GM12878 (cell line): ENCODE results near the gene MAML2. TPM values are rescaled to one million over a fixed set of nuclear protein-coding genes. Genes with fewer than 3 reads are reported as not detected.

Experiments
- ATAC-seq: fragments of 200-7000 bp; cut with Tn5 transposase; 3 replicates; pipeline ENCODE4 v1.9.1; 2020; ENCODE audit warnings: mild to moderate bottlenecking, moderate library complexity
- BruUV-seq: library from RNA; stranded (reverse); fragments of 400-500 nt; replicated peaks from 2 replicates; lab custom pipeline; 2021; lab: Mats Ljungman, UMichigan
- CTCF ChIA-PET: fragments of 300-600 bp; sonication (Branson Sonifier 250); formaldehyde crosslinking; extraction: SDS; loops from one replicate; lab custom pipeline; 2021; ENCODE audit warnings: inconsistent platforms; lab: Yijun Ruan, JAX
- POLR2A ChIA-PET: fragments of 350-600 bp; formaldehyde crosslinking; extraction: SDS; loops from one replicate; lab custom pipeline; 2021; ENCODE audit warnings: inconsistent platforms; lab: Charles Lee
- RAD21 ChIA-PET: fragments of 300-600 bp; sonication (Branson Sonifier 250); formaldehyde crosslinking; loops from one replicate; lab custom pipeline; 2023; ENCODE audit warnings: antibody characterized with exemption; ENCODE audit not compliant: unreplicated experiment; lab: Charles Lee
- SMC1A ChIA-PET: fragments of 300-600 bp; sonication (Branson Sonifier 250); formaldehyde crosslinking; loops from one replicate; lab custom pipeline; 2023; ENCODE audit not compliant: unreplicated experiment, uncharacterized antibody; lab: Charles Lee
- DNase-seq: peaks from one replicate; pipeline ENCODE4 v3.0.0-alpha.2; 2011; ENCODE audit warnings: low read depth, low spot score
- FAIRE-seq: peaks from 3 replicates; lab custom pipeline; 2011; peaks lifted over from hg19 to GRCh38; lab: Jason Lieb, UNC
- H2AFZ ChIP-seq: 2 replicates; pipeline ENCODE4 v1.6.0; 2011; ENCODE audit warnings: low read depth, low read length, control low read depth; ENCODE audit not compliant: control insufficient read depth
- H3K27ac ChIP-seq: 2 replicates; pipeline ENCODE4 v1.5.1; 2011; ENCODE audit warnings: control low read depth; ENCODE audit not compliant: control insufficient read depth, insufficient read depth
- H3K27me3 ChIP-seq, 2 experiments: replicated peaks in 1 of 2; 2 replicates each; pipeline versions ENCODE4 v1.6.0 to v1.6.1; 2011; ENCODE audit warnings: low read length in 1 of 2; ENCODE audit not compliant: control insufficient read depth in 2 of 2, insufficient read depth in 2 of 2
- H3K36me3 ChIP-seq, 2 experiments: 2 replicates each; pipeline ENCODE4 v1.5.1; 2011; ENCODE audit warnings: low read length in 1 of 2; ENCODE audit not compliant: control insufficient read depth in 2 of 2, insufficient read depth in 2 of 2
- H3K4me1 ChIP-seq: 2 replicates; pipeline ENCODE4 v1.6.1; 2011; ENCODE audit warnings: mild to moderate bottlenecking, low read length, moderate library complexity, mixed read lengths; ENCODE audit not compliant: control insufficient read depth, insufficient read depth
- H3K4me2 ChIP-seq: 2 replicates; pipeline ENCODE4 v1.6.0; 2011; ENCODE audit warnings: control low read depth; ENCODE audit not compliant: control insufficient read depth, insufficient read depth
- H3K4me3 ChIP-seq: fragments of 200-600 bp; sonication (generic); 2 replicates; pipeline ENCODE4 v1.5.1; 2016
- H3K79me2 ChIP-seq: 2 replicates; pipeline ENCODE4 v1.6.0; 2011; ENCODE audit warnings: low read length; ENCODE audit not compliant: control insufficient read depth, insufficient read depth
- H3K9ac ChIP-seq: 2 replicates; pipeline ENCODE4 v1.8.0; 2011; ENCODE audit warnings: low read length, control low read depth, mixed read lengths; ENCODE audit not compliant: control insufficient read depth, insufficient read depth
- H3K9me3 ChIP-seq: replicated peaks from 3 replicates; pipeline ENCODE4 v1.5.1; 2011; ENCODE audit warnings: mild to moderate bottlenecking, low read length; ENCODE audit not compliant: control insufficient read depth, insufficient read depth
- H4K20me1 ChIP-seq: 2 replicates; pipeline ENCODE4 v1.6.0; 2011; ENCODE audit not compliant: control insufficient read depth, insufficient read depth
- CEBPB ChIP-seq, 2 experiments: fragments of 150-350 bp in 1 of 2; IDR thresholded peaks; 2 replicates each; pipeline ENCODE4 v1.6.1; 2012 to 2014; ENCODE audit warnings: low read depth in 2 of 2, low read length in 2 of 2, borderline replicate concordance in 1 of 2, inconsistent platforms in 1 of 2
- FOXM1 ChIP-seq: IDR thresholded peaks from 2 replicates; pipeline ENCODE4 v1.6.1; 2012; ENCODE audit warnings: low read depth, mild to moderate bottlenecking, inconsistent platforms, low read length, moderate library complexity
- SRF ChIP-seq, 2 experiments: IDR thresholded peaks; 2 replicates each; pipeline ENCODE4 v1.6.1; 2011; ENCODE audit warnings: low read depth in 2 of 2, low read length in 2 of 2, mild to moderate bottlenecking in 1 of 2, moderate library complexity in 1 of 2
- SUPT20H ChIP-seq: IDR thresholded peaks from 2 replicates; pipeline ENCODE4 v1.6.1; 2011; ENCODE audit warnings: low read depth, mild to moderate bottlenecking, low read length, moderate library complexity, borderline replicate concordance; ENCODE audit not compliant: control insufficient read depth
- ZBTB11 ChIP-seq: fragments of 450-650 bp; formaldehyde crosslinking; IDR thresholded peaks from 2 replicates; pipeline ENCODE4 v1.5.0; 2022; ENCODE audit warnings: mild to moderate bottlenecking, missing genetic modification characterization
- ZNF24 ChIP-seq: fragments of 450-650 bp; IDR thresholded peaks from 2 replicates; pipeline ENCODE4 v1.6.1; 2017; ENCODE audit warnings: antibody characterized with exemption, mild to moderate bottlenecking
- ZNF274 ChIP-seq: IDR thresholded peaks from one replicate; pipeline ENCODE4 v1.8.0; 2011; ENCODE audit not compliant: insufficient read length, insufficient read depth
- ZSCAN29 ChIP-seq: fragments of 450-650 bp; IDR thresholded peaks from 2 replicates; pipeline ENCODE4 v1.6.1; 2017; ENCODE audit warnings: mild to moderate bottlenecking, moderate library complexity
- WGBS: methylation state at CpG from one replicate; pipeline ENCODE4 v1.1.6; 2016; ENCODE audit warnings: low lambda C conversion rate; ENCODE audit not compliant: insufficient replicate concordance, insufficient coverage; ENCODE audit errors: missing lambda C conversion rate; 5-methylcytosine and 5-hydroxymethylcytosine counted together
- in situ Hi-C: fragments of 300-500 bp; cut with MboI; formaldehyde crosslinking; loops from 9 replicates; pipeline ENCODE4 v1.14.3; 2018; ENCODE audit warnings: mixed read lengths
- intact Hi-C: fragments of 100-400 bp; cut with micrococcal nuclease; formaldehyde crosslinking; loops from one replicate; pipeline ENCODE4 v1.14.2; 2022; ENCODE audit not compliant: unreplicated experiment
- polyA plus RNA-seq, 11 experiments: library from polyadenylated mRNA; depleted of rRNA in 4 of 11; unstranded in 6 of 11; stranded (reverse) in 5 of 11; fragments of >200 nt; fragmentation: Nextera tagmentation in 4 of 11; fragmentation: Illumina TruSeq in 1 of 11; extraction: Ambion mirVana in 4 of 11; extraction: Trizol in 1 of 11; gene quantifications; 1 replicate in 1 of 11; 2 replicates in 10 of 11; pipeline versions ENCODE4 v1.2.1 to v1.2.3, GENCODE V29; 2011 to 2016; ENCODE audit warnings: inconsistent platforms in 2 of 11, missing spikeins in 2 of 11, low read depth in 1 of 11
- total RNA-seq, 4 experiments: library from RNA; depleted of rRNA in 3 of 4; stranded (reverse); fragments of >200 nt in 3 of 4; fragmentation: Illumina TruSeq in 1 of 4; extraction: Trizol in 1 of 4; gene quantifications; 2 replicates each; pipeline versions ENCODE4 v1.2.1 to v1.2.3, GENCODE V29; 2013 to 2021
- TF ChIP-seq, protein P1 (sequence below): IDR thresholded peaks from 2 replicates; pipeline ENCODE4 v1.6.1; 2012; ENCODE audit warnings: improper control_type of control experiment, low read depth, low read length; ENCODE audit not compliant: insufficient replicate concordance
- TF ChIP-seq, protein P2 (sequence below): IDR thresholded peaks from 2 replicates; pipeline ENCODE4 v1.6.1; 2012; ENCODE audit warnings: low read length, inconsistent platforms

Gene MAML2
- total and polyA plus RNA-seq, 10 of the 15 experiments (the other 5 are each of a cell fraction or from before 2014, with no cell fraction given): 2.5 to 15.1 (median 12.0) TPM

- no peak for TF ChIP-seq FOXM1
- no peak for TF ChIP-seq ZBTB11
- TF ChIP-seq, protein P1, sequence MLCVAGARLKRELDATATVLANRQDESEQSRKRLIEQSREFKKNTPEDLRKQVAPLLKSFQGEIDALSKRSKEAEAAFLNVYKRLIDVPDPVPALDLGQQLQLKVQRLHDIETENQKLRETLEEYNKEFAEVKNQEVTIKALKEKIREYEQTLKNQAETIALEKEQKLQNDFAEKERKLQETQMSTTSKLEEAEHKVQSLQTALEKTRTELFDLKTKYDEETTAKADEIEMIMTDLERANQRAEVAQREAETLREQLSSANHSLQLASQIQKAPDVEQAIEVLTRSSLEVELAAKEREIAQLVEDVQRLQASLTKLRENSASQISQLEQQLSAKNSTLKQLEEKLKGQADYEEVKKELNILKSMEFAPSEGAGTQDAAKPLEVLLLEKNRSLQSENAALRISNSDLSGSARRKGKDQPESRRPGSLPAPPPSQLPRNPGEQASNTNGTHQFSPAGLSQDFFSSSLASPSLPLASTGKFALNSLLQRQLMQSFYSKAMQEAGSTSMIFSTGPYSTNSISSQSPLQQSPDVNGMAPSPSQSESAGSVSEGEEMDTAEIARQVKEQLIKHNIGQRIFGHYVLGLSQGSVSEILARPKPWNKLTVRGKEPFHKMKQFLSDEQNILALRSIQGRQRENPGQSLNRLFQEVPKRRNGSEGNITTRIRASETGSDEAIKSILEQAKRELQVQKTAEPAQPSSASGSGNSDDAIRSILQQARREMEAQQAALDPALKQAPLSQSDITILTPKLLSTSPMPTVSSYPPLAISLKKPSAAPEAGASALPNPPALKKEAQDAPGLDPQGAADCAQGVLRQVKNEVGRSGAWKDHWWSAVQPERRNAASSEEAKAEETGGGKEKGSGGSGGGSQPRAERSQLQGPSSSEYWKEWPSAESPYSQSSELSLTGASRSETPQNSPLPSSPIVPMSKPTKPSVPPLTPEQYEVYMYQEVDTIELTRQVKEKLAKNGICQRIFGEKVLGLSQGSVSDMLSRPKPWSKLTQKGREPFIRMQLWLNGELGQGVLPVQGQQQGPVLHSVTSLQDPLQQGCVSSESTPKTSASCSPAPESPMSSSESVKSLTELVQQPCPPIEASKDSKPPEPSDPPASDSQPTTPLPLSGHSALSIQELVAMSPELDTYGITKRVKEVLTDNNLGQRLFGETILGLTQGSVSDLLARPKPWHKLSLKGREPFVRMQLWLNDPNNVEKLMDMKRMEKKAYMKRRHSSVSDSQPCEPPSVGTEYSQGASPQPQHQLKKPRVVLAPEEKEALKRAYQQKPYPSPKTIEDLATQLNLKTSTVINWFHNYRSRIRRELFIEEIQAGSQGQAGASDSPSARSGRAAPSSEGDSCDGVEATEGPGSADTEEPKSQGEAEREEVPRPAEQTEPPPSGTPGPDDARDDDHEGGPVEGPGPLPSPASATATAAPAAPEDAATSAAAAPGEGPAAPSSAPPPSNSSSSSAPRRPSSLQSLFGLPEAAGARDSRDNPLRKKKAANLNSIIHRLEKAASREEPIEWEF: no peak
- TF ChIP-seq CEBPB (IDR thresholded peaks at IDR 0.05; ENCODE audit: borderline replicate concordance in 1 of 2, low read depth in 2 of 2, low read length in 2 of 2): no peak
- TF ChIP-seq ZSCAN29: no peak
- TF ChIP-seq SRF (IDR thresholded peaks at IDR 0.05; ENCODE audit: low read depth in 2 of 2, low read length in 2 of 2): no peak
- TF ChIP-seq SUPT20H: no peak
- no peak for TF ChIP-seq ZNF274
- TF ChIP-seq, protein P2, sequence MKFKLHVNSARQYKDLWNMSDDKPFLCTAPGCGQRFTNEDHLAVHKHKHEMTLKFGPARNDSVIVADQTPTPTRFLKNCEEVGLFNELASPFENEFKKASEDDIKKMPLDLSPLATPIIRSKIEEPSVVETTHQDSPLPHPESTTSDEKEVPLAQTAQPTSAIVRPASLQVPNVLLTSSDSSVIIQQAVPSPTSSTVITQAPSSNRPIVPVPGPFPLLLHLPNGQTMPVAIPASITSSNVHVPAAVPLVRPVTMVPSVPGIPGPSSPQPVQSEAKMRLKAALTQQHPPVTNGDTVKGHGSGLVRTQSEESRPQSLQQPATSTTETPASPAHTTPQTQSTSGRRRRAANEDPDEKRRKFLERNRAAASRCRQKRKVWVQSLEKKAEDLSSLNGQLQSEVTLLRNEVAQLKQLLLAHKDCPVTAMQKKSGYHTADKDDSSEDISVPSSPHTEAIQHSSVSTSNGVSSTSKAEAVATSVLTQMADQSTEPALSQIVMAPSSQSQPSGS: no peak
- no peak for TF ChIP-seq ZNF24
- Histone ChIP-seq H3K27me3 (no peaks in the 10 kb centered on the region), H2AFZ (no peak overlapping the region), H3K36me3 (peaks cover 2 to 8% of the 10 kb centered on the region in 2 experiments; a peak in 3 of 4 replicates), H3K27ac (no peak overlapping the region), H3K9me3 (no peaks in the 10 kb centered on the region), H3K4me3 (no peak overlapping the region), H3K9ac (no peak overlapping the region), H3K4me1 (no peaks in the 10 kb centered on the region), H4K20me1 (no peaks in the 10 kb centered on the region), H3K4me2 (no peak overlapping the region), H3K79me2 (no peaks in the 10 kb centered on the region)
- BruUV-seq: no TSS peak
- POLR2A ChIA-PET: no interaction called here
- DNase-seq: no peak
- in situ Hi-C loops: no loop called here
- no peak for ATAC-seq
- SMC1A ChIA-PET: no interaction called here
- CTCF ChIA-PET: interaction anchor here (1.8 to 2.7 kb wide), 3 partner anchors 10 to 410 kb away, joined by 4 to 8 read pairs (median 4); partner anchors contain the start of gene MAML2
- intact Hi-C loops: no loop called here
- FAIRE-seq: no peak
- RAD21 ChIA-PET: interaction anchor here (0.9 kb wide), 1 partner anchor 359 kb away, joined by 4 read pairs; the partner anchor contains the start of gene MAML2
- 98% methylated on average over 2 of the region's 2 CpGs for WGBS
Observed at GRCh38 chr11:95984072-95984471, 358.9 kb downstream of the MAML2 start.
